ENCODE data around the gene PRKN.

Gene PRKN

GRCh38 chr6:161547617-161548016, 1179.9 kb downstream of the PRKN start (continued):
- TF ChIP-seq TSHZ2 (CRISPR knock-in tag; IDR thresholded peaks at IDR 0.05) (no peak), CSRNP3 (CRISPR knock-in tag; IDR thresholded peaks at IDR 0.05) (no peak), ZFP3 (CRISPR knock-in tag; IDR thresholded peaks at IDR 0.05) (no peak), TOX (CRISPR knock-in tag; IDR thresholded peaks at IDR 0.05; ENCODE audit: borderline replicate concordance) (no peak), ZFP30 (CRISPR knock-in tag; IDR thresholded peaks at IDR 0.05) (no peak)

- ATAC-seq, result no peak
- no peak for TF ChIP-seq ISL1 (CRISPR knock-in tag; IDR thresholded peaks at IDR 0.05)
- TF ChIP-seq PATZ1 (CRISPR knock-in tag; IDR thresholded peaks at IDR 0.05; ENCODE audit: borderline replicate concordance), result no peak
- TF ChIP-seq ZFP30 (CRISPR knock-in tag; IDR thresholded peaks at IDR 0.05), result no peak
- TF ChIP-seq BACH2 (CRISPR knock-in tag; IDR thresholded peaks at IDR 0.05; ENCODE audit: borderline replicate concordance), result no peak
- no peak for TF ChIP-seq CSRNP3 (CRISPR knock-in tag; IDR thresholded peaks at IDR 0.05)
- TF ChIP-seq ZC3H10 (CRISPR knock-in tag; IDR thresholded peaks at IDR 0.05), result no peak
- TF ChIP-seq TCF4 (CRISPR knock-in tag; IDR thresholded peaks at IDR 0.05; ENCODE audit: borderline replicate concordance), result no peak
- TF ChIP-seq RARB (CRISPR knock-in tag; IDR thresholded peaks at IDR 0.05), result no peak
- no peak for TF ChIP-seq TSHZ2 (CRISPR knock-in tag; IDR thresholded peaks at IDR 0.05)
- no peak for TF ChIP-seq POU6F1 (CRISPR knock-in tag; IDR thresholded peaks at IDR 0.05; ENCODE audit: borderline replicate concordance, low read depth)
- TF ChIP-seq ZNF8 (CRISPR knock-in tag; IDR thresholded peaks at IDR 0.05), result no peak
- no peak for TF ChIP-seq TOX (CRISPR knock-in tag; IDR thresholded peaks at IDR 0.05; ENCODE audit: borderline replicate concordance)
- no peak for TF ChIP-seq ARNTL (CRISPR knock-in tag; IDR thresholded peaks at IDR 0.05; ENCODE audit: borderline replicate concordance, low read depth)
- no peak for TF ChIP-seq GLIS3 (CRISPR knock-in tag; IDR thresholded peaks at IDR 0.05)
- no peak for TF ChIP-seq ZNF565 (CRISPR knock-in tag; conservative IDR thresholded peaks at IDR 0.05; ENCODE audit: low read depth)
- no peak for TF ChIP-seq PPARA (CRISPR knock-in tag; IDR thresholded peaks at IDR 0.05; ENCODE audit: borderline replicate concordance)
- TF ChIP-seq CSDC2 (CRISPR knock-in tag; IDR thresholded peaks at IDR 0.05), result no peak
Measured at GRCh38 chr6:161546632-161547031, 1180.9 kb downstream of the PRKN start.

Data from SK-N-SH treated with all-trans-retinoic acid at 6 μM for 48 hours (cell line).